SK-N-DZ (cell line): ENCODE results near the gene CDC25B.
"Not testable (repeated sequence)": the region's sequence is repeated elsewhere in the genome, so short reads cannot be mapped to it uniquely, and the experiment has no call there.

Experiments
- DNase-seq: peaks from one replicate; pipeline ENCODE4 v3.0.0-alpha.2; 2015; ENCODE audit warnings: low spot score

The CDC25B gene

GRCh38 chr20:3784863-3785239 lies 11.3 kb upstream of the CDC25B start:
- DNase-seq, result no peak

DNA sequence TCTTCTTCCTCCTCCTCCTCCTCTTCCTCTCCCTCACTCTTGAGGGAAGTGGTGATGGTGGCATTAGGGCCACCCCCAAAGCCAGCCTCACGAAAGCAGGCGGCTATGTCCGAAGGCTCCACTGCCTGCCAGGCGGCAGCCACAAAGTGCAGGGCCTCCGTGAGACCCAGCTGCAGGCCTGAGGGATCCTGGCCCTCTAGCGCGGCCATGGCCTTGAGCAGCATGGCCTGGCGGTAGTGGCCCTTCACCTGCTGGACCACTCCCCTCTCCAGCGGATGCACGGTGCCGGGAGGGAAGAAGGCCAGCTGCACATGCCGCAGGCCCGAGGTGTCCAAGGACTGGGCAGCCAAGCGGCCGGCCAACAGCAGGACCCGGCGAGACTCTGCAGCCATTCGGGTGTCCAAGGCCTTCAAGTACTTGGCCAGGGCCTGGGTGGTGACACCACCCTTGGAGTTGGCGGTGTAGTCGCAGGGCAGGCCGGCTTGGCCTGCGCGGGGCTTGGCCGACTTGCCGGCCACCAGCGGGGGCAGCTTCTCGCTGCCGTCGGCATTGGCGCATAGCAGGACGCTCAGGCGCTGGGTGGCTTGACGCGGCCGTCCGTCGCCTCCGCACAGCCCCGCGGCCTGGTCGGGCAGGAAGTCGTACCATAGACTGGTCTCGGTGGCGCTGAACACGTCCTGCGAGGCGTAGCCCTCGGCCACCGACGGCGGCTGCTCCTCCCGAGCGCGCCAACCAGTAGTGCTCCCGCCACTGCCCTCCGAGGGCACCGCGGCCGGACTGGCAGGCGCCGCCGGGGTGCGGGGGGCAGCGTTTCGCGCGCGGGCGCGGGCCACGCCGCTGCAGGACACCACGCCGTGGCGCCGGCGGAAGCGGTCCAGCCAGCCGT lies 10.6 kb upstream of the CDC25B start:
- DNase-seq, result no peak

DNA sequence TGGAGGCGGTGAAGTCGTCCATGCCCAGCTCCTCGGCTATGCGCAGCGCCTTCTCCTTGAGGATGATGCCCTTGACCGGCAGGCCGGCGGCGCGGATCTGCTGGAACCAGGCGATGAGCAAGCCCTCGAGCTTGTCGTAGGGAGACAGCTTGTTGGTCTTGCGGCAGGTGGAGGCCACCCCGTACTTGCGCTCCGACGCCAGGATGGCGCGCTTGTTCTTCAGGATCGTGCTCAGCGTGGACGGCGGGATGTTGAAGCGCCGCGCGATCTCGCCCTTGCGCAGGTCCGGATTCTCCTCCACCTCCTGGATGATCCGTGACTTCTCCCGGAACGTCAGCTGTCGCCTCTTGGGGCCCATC lies 10.0 kb upstream of the CDC25B start:
- DNase-seq, result peak; percentile 59

DNA sequence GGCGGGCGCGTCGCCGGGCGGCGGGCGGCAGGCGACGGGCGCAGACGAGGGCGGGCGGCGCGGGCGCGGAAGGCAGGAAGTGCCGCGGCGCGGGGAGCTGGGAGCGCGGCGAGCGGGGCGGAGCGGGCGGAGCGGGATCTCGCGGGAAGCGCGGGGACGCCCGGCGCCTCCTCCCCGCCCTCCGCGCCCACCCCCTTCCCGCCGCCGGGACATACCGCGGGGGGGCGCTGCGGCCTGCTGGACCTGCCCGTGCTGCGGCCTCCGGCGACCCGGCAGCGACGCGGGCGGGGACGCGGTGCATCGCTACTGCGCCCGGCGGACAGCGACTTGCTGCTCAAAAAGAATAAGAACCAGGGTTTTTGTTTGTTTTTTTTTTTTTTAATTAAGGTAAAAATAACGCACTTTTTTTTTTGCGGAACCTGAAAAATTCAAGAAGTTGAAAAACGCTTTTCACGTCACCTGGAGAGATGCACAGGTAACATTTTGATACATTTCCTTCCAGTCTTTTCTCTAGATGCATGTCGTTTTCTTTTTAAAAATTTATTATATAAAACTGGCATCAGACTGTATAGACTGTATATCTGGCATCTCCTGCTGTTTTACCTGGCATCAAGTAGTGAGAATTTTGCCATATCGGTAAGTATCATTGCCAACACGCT lies 9.3 kb upstream of the CDC25B start, which contains the start of gene CENPB:
Gene CENPB (minus strand): TSS at position 76 of the 659 bp plus-strand sequence. CDS start 257 bp downstream, outside the sequence.
- DNase-seq, result peak; percentile 79

DNA sequence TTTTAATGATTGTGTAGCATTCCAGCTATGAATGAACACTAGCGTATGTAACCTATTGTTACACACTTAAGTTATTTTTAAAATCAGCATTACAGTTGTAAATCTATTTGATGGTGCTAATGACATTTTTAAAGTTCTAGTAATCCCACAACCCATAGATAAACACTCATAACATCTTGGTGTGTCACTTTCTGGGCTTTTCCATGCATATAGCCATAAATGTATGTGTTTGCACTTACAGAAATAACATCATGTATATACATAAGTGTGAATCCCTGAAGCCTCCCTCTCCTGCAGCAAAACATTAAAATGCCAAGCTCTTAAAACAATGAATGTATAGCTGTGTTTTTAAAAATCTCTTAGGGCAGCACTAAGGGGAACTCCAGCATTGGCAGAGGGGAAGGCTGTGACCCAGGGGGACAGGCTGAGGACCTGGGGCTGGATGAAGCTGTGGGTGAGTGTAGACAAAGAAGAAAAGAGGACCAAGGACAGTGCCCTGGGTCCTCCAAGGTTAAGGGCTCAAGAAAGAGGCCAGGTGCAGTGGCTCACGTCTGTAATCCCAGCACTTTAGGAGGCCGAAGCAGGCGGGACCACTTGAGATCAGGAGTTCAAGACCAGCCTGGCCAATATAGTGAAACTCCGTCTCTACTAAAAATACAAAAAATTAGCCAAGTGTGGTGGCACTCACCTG lies 8.6 kb upstream of the CDC25B start:
- no peak for DNase-seq

GRCh38 chr20:3788685-3789155 lies 7.4 kb upstream of the CDC25B start:
- no peak for DNase-seq

DNA sequence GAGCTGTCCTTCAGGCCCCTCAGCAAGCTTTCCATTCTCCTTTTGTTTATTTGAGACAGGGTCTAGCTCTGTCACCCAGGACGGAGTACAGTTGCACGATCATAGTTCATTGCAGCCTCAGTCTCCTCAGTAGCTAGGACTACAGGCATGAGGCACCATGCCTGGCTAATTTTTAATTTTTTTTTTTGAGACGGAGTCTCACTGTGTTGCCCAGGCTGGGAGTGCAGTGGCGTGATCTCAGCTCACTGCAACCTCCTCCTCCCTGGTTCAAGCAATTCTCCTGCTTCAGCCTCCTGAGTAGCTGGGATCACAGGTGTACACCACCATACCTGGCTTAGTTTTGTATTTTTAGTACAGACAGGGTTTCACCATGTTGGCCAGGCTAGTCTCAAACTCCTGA lies 6.9 kb upstream of the CDC25B start:
- DNase-seq, result not testable (repeated sequence)

DNA sequence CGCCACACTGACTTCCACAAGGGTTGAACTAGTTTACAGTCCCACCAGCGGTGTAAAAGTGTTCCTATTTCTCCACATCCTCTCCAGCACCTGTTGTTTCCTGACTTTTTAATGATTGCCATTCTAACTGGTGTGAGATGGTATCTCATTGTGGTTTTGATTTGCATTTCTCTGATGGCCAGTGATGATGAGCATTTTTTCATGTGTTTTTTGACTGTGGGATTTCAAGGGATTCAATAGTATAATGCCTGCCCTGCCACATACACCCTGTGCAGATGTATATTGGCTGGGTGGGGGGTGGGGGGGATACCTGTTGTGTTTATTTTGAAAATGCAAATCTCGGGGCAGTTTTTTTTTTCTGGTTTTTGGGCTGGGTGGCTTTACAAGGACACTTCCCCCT lies 1.9 kb upstream of the CDC25B start:
- not testable (repeated sequence) for DNase-seq

DNA sequence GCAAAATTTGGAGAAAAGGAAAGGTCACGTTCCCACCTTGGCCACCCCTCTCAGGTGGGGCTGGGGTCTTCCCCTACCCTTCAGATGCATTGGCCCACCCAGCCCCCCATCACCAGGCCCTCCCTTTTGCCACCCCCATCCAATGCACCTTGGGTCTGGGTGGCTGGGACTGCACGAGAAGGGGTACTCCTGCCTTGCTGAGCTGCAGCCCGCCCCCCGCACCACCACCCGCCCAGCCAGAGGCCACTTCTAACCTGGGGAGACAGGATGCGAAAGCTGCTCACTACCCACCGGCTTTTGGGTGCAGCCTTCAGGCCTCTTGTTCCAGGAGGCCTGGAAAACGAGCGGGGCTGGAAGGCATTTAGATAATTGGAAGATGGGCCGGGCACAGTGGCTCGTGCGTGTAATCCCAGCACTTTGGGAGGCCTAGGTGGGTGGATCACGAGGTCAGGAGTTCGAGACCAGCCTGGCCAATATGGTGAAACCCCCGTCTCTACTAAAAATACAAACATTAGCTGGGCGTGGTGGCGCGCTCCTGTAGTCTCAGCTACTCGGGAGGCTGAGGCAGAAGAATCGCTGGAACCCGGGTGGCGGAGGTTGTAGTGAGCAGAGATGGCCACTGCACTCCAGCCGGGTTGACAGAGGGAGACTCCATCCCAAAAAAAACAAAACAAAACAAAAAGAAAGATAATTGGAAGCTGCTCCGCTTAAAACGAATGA lies 1.2 kb upstream of the CDC25B start:
- no peak for DNase-seq

GRCh38 chr20:3796477-3797225 lies 541 bp downstream of the CDC25B start:
- no peak for DNase-seq

- no peak for DNase-seq
Measured at GRCh38 chr20:3797226-3797545, 1.1 kb downstream of the CDC25B start.

DNA sequence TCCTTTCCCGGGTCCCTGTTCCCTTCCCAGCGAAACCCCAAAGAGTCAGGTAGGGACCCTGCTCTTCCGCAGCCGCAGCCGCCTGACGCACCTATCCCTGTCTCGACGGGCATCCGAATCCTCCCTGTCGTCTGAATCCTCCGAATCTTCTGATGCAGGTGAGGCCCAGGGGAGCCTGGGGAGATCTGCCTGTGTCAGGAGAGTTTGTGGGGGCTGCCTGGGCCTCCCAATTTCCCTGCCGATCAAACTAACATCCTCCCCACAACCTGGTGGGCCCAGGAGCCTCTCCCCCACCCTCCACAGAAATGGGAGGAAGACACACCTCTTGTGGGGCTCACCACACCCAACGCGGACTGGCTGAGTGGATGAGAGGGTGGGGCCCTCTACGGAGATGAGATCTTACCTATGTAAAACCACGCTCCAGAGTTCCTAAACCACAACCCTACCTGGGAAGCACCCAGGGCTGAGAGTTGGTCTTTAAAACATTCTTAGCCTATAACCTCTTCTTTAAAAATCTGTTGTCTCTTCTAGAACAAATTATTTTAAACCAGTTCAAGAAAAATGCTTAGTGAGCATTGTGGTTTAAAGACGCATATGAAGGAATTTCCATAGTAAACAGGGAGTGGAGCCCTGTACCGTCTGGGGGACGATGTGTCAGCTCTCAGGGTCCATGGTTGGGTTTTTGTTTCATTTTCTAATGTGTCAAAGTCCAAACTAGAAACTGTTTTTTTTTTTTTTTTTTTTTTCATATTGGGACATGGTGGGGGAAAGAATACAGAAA lies 1.7 kb downstream of the CDC25B start:
- no peak for DNase-seq

- no peak for DNase-seq
Measured at GRCh38 chr20:3798373-3798768, 2.3 kb downstream of the CDC25B start.

- no peak for DNase-seq
Measured at GRCh38 chr20:3798908-3799248, 2.8 kb downstream of the CDC25B start.

DNA sequence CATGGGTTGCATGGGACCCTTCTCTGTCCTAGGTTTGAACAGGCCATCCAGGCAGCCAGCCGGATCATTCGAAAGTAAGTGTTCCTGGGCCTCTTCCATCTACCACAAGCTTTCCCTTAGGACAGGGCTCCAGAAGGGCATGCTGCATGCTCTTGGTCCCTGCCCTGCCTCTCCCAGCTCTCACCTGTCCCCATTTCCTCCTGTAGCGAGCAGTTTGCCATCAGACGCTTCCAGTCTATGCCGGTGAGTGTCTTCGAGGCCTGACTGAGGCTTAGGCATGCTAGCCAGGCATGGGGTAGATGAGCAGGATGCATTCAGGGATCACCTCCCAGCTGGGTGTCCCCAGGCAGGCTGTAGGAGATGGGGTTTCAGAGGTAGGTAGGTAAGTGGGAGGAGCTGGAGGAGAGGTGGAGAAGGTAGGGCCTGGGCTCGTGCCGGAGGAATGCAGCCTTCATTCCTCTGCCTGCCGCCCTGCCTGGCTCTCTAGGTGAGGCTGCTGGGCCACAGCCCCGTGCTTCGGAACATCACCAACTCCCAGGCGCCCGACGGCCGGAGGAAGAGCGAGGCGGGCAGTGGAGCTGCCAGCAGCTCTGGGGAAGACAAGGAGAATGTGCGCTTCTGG lies 4.3 kb downstream of the CDC25B start:
- no peak for DNase-seq

- no peak for DNase-seq
Measured at GRCh38 chr20:3800878-3801260, 4.8 kb downstream of the CDC25B start.

DNA sequence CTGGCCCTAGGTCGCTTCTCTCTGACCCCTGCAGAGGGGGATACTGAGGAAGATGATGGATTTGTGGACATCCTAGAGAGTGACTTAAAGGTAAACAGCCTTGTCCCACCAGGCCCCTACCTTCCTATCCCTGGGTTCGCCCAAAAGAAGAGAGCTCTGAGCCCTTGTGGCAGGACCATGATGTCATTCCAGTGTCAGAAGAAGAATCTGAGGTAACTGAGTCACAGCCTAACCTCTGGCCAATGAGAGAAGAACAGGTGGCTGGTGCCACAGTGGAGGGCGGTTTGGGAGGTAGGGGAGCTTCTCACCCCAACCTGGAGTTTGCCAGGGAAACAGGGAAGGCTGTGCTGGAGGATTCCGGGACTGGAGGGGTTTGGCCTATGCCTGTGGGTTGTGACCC lies 5.2 kb downstream of the CDC25B start:
- no peak for DNase-seq

- no peak for DNase-seq
Measured at GRCh38 chr20:3801846-3802245, 5.7 kb downstream of the CDC25B start.

DNA sequence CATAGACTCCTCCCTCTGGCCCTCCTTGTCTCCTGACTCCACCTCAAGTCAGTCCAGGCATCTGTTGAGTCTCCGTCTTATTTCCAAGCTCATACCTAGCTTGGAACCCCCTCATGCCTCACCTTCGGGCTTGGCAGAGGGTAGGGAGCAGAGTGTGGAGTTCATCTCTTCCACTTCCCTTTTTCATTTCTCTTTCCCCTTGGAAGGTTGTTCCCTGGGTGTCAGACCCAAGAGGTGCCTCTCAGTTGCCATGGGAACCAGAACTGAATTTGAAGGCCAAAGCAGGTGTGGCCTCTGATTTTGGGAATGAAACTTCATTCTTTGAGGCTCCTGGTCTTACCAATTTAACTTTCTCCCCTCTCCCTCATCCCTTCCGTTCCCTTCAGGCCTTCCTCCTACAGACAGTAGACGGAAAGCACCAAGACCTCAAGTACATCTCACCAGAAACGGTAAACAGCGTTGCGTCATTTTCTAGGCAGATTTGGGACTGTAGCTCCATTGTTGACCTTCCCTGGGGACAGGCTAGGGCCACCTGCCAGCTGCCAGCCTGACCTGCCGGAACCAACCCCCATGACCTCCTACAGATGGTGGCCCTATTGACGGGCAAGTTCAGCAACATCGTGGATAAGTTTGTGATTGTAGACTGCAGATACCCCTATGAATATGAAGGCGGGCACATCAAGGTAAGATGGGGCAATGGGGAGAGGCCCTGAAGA lies 6.6 kb downstream of the CDC25B start:
- no peak for DNase-seq
